H7 (cell line): ENCODE data around the gene IGF2R. TPM values are rescaled to one million over a fixed set of nuclear protein-coding genes. Genes with fewer than 3 reads are reported as not detected.

Source experiments
- DNase-seq: peaks from one replicate; pipeline ENCODE4 v3.0.0; 2012
- H3K27me3 ChIP-seq: 2 replicates; pipeline ENCODE4 v1.6.0; 2011; ENCODE audit warnings: mild to moderate bottlenecking, low read length; ENCODE audit not compliant: control insufficient read depth, insufficient read depth
- H3K36me3 ChIP-seq: replicated peaks from 2 replicates; pipeline ENCODE4 v1.5.1; 2011; ENCODE audit warnings: low read length; ENCODE audit not compliant: control insufficient read depth, insufficient read depth
- H3K4me3 ChIP-seq: 2 replicates; pipeline ENCODE4 v1.5.1; 2011; ENCODE audit warnings: low read depth, mild to moderate bottlenecking, control low read depth, low read length, moderate library complexity; ENCODE audit not compliant: insufficient read depth
- total RNA-seq: library from RNA; depleted of rRNA; stranded (reverse); fragments of >200 nt; shearing (Covaris generic); gene quantifications from 2 replicates; pipeline ENCODE4 v1.2.3, GENCODE V29; 2014

Gene IGF2R
- total RNA-seq, 1 experiment from 2014 or later = 29.4 TPM

- H3K36me3 ChIP-seq = peaks cover 16% of the 10 kb centered on the region
- no peaks in the 10 kb centered on the region for H3K27me3 ChIP-seq
- no peak for DNase-seq
- no peak overlapping the region for H3K4me3 ChIP-seq
Observed at GRCh38 chr6:160042788-160043301, 74.0 kb downstream of the IGF2R start.

DNA sequence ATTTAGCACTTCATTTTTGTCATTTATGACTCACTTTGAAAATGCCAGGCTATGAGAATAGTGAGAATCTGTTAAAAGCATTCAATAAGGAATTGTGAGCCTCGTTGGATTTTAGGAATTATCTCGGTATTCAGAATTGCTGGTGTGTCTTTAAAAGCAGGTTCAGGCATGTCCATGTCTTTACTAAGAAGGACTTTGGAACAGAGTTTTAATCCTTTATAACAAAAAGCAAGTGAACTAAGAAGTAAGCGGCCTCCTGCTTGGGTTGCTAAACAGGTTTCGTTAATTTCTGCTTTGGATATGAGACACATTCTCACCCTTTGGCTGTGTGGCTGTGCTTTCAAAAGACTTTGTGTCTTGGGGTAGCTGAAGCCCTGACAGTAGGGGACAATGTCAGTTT, 74.9 kb downstream of the IGF2R start:
- Histone ChIP-seq H3K27me3 (no peaks in the 10 kb centered on the region), H3K4me3 (no peak overlapping the region), H3K36me3 (peaks cover 21% of the 10 kb centered on the region)
- DNase-seq = no peak

DNA sequence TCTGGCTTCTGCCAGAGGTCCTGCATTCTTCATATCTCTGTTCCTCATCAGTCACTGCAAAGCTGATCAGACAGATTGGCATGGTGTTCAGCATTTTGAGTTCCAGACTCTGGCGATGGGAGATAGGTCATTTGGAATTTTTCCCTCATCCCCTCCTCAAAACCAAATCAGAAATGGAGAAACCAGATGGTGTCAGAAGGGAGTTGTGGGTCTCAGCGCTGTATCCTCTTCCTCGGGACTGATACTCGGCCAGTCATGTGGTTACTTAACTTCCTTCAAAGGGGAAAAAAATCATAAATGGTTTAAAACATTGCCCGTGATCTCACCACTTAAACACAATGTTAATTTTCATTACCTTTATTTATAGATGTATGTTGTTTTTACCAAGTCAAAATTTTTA, 75.8 kb downstream of the IGF2R start:
- Histone ChIP-seq H3K27me3 (no peaks in the 10 kb centered on the region), H3K36me3 (peaks cover 27% of the 10 kb centered on the region), H3K4me3 (no peak overlapping the region)
- DNase-seq = no peak

DNA sequence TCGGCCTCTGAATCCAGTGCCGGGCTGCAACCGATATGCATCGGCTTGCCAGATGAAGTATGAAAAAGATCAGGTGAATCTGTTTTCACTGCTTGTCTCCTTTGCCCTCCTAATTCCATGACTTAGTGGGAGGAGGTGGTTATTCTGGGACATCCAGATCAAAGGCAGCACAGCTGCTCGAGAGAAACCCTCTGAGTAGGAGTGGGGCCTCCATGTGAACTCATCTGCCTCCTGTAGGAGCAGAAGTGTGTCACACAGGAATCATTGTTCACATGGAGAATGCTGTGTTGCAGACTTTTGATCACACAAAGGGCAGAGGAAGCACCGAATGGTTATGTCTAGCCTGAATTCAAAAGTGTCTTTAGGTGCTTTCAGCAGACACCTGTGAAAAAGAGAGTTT, 79.6 kb downstream of the IGF2R start:
- Histone ChIP-seq H3K4me3 (no peak overlapping the region), H3K27me3 (no peaks in the 10 kb centered on the region), H3K36me3 (peaks cover 31% of the 10 kb centered on the region)
- DNase-seq = no peak

DNA sequence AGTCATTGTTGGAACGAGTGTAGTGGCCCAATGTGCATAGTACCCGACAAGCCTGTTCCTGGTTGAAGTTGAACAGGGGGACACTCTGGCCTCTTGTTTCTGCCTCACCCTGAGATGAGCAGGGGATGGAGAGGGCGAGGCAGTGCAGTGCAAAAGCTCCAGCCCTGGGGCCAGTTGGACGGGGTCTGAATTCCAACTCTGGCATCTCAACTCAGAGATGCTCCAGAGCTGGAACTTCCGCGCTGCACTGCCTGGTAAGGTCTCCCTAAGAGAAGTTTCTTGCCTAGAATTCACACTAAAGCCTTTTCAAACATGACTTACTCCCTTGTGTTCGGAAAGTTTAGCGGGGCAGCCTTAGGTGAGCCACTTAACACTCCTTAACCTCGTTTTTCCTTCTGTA, 80.5 kb downstream of the IGF2R start:
- H3K4me3 ChIP-seq = no peak overlapping the region
- H3K27me3 ChIP-seq = no peaks in the 10 kb centered on the region
- H3K36me3 ChIP-seq = peaks cover 28% of the 10 kb centered on the region
- no peak for DNase-seq

- no peak for DNase-seq
Observed at GRCh38 chr6:160050022-160050421, 81.1 kb downstream of the IGF2R start.

DNA sequence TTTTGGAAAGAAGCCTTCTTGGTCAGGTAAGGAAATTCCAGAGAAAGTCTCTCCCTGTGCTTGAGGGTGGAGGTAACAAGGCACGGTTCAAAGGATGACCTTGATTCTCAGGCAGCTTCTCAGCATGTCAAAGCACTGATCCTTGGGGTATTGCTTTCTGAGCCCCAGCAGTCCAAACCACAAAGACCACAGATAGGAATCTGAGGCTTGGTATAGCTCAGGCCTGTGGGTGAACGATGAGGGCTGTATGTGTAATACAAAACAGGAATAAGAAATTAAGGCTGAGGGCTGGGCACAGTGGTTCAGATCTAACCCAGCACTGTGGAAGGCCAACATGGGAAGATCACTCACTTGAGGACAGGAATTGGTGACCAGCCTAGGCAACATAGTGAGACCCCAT, 82.5 kb downstream of the IGF2R start:
- no peak overlapping the region for H3K4me3 ChIP-seq
- H3K36me3 ChIP-seq = peaks cover 29% of the 10 kb centered on the region
- no peak for DNase-seq
- no peaks in the 10 kb centered on the region for H3K27me3 ChIP-seq

More at GRCh38 chr6:160050022-160050421, 81.1 kb downstream of the IGF2R start:
- Histone ChIP-seq H3K4me3 (no peak overlapping the region), H3K36me3 (peaks cover 28% of the 10 kb centered on the region), H3K27me3 (no peaks in the 10 kb centered on the region)

DNA sequence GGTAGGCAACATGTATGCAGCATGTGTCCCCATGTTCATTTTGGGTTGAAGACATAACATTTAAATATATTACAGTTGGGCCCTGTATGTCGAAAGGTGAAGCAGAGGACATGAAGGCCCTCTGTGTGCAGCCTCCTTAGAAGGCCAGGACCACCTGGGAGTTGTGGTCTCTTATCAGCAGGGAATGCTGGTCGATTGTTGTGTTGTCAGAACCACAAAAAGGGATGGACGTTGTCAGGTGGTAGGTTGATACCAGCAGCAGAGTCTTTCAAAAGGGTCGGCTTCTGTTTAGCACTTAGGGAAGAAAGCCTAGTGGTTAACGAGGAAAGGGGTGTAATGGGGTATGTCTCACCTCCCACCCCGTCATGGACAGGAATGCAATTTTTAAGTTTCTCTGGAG, 85.4 kb downstream of the IGF2R start:
- Histone ChIP-seq H3K36me3 (peaks cover 23% of the 10 kb centered on the region), H3K27me3 (no peaks in the 10 kb centered on the region), H3K4me3 (no peak overlapping the region)
- no peak for DNase-seq

- no peak for DNase-seq
- Histone ChIP-seq H3K36me3 (peaks cover 25% of the 10 kb centered on the region), H3K4me3 (no peak overlapping the region), H3K27me3 (no peaks in the 10 kb centered on the region)
Observed at GRCh38 chr6:160054913-160055312, 86.0 kb downstream of the IGF2R start.

DNA sequence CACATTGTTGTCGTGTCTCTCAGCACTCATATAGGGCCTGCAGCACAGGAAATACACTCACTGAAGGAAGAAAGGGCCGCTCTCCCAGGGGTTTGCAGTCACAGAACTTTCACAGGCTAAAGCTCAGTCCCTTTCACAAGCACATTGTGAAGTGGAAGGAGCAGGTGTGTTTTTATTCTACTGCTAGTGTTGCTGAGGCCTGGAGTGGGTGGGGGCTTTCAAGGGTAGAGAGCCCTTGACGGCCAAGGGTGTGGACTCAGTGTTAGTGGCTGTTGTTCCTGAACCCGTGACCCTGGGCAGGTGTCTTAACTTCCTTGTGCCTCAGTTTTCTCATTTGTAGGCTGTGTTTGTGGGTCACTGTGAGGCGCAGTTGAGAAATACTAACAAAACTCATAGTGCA, 86.5 kb downstream of the IGF2R start:
- Histone ChIP-seq H3K36me3 (peaks cover 25% of the 10 kb centered on the region), H3K27me3 (no peaks in the 10 kb centered on the region), H3K4me3 (no peak overlapping the region)
- DNase-seq = no peak

- Histone ChIP-seq H3K36me3 (peaks cover 21% of the 10 kb centered on the region), H3K4me3 (no peak overlapping the region), H3K27me3 (no peaks in the 10 kb centered on the region)
- no peak for DNase-seq
Observed at GRCh38 chr6:160055813-160056212, 86.9 kb downstream of the IGF2R start.

DNA sequence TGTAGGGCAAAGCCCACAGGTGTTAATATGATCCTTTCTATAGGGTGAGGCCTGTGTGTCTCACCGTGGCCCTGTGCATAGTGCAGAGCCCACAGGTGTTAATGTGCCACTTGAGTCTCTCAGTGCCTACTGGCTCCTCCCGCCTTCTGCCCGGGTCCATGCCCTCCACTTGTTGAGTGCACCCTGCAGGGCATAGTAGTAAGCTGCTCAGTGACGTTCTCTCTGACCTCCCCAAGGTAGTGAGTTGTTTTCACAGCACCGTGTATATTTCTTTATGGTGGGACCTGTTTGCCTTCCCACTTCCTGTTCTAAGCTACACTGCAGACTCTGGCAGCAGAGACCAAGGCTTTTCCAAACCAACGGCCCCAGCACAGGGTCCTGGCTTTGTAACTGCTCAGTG, 88.2 kb downstream of the IGF2R start:
- H3K27me3 ChIP-seq = no peaks in the 10 kb centered on the region
- DNase-seq = no peak
- peaks cover 25% of the 10 kb centered on the region for H3K36me3 ChIP-seq
- H3K4me3 ChIP-seq = no peak overlapping the region

DNA sequence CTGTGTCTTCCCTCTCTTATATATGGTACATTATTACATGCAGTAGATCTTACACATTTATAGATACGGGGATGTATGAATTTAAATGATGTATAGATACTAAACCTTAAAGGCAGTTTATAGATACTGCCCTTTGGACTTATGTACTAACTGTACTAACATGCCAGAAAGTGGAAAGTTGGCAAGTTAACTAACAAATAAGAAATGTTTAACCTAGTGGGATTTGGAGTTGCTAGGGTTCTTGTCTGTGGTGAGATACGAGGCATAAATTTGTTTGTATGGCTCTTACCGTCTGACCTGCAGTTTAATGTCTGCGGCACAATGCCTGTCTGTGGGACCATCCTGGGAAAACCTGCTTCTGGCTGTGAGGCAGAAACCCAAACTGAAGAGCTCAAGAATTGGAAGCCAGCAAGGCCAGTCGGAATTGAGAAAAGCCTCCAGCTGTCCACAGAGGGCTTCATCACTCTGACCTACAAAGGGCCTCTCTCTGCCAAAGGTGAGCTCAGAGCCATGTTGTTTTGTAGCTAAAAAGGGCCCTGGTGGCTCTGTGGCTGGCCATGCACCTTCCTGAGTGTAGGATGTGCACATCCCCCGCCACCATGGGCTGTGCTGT, 89.8 kb downstream of the IGF2R start:
- Histone ChIP-seq H3K36me3 (peaks cover 25% of the 10 kb centered on the region), H3K4me3 (no peak overlapping the region), H3K27me3 (no peaks in the 10 kb centered on the region)
- DNase-seq = no peak

DNA sequence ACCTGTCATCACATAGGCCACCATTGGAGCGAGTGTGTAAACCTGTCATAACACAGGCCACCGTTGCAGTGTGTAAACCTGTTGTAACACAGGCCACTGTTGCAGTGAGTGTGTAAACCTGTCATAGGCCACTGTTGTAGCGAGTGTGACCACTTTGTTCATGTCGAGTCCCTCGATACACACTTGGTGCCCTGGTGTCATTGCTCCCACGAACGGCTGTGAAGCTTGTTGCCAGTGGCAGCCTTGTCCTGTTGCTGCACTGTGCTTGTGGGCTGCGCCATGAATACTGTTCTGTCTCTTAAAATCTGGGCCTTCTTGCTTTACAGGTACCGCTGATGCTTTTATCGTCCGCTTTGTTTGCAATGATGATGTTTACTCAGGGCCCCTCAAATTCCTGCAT, 91.3 kb downstream of the IGF2R start:
- H3K36me3 ChIP-seq = peaks cover 33% of the 10 kb centered on the region
- no peaks in the 10 kb centered on the region for H3K27me3 ChIP-seq
- no peak for DNase-seq
- H3K4me3 ChIP-seq = no peak overlapping the region

GRCh38 chr6:160060920-160061447, 92.1 kb downstream of the IGF2R start:
- peaks cover 31% of the 10 kb centered on the region for H3K36me3 ChIP-seq

More at GRCh38 chr6:160060920-160061447, 92.1 kb downstream of the IGF2R start:
- no peak for DNase-seq
- H3K27me3 ChIP-seq = no peaks in the 10 kb centered on the region
- H3K4me3 ChIP-seq = no peak overlapping the region
